Hepatocyte (in vitro differentiated cells): ENCODE data around the gene POFUT2.

Experiments used
- CTCF ChIP-seq: fragments of 200-600 bp; sonication (generic); IDR thresholded peaks from 2 replicates; pipeline ENCODE4 v1.5.1; 2016; ENCODE audit warnings: antibody characterized with exemption, mild to moderate bottlenecking; ENCODE audit not compliant: poor library complexity
- EZH2 ChIP-seq: fragments of 200-600 bp; sonication (generic); IDR thresholded peaks from 2 replicates; pipeline ENCODE4 v1.6.1; 2016; ENCODE audit warnings: antibody characterized with exemption, mild to moderate bottlenecking, borderline replicate concordance
- EZH2phosphoT487 ChIP-seq: fragments of 200-600 bp; sonication (generic); IDR thresholded peaks from one replicate; pipeline ENCODE4 v1.6.1; 2018; ENCODE audit warnings: antibody characterized with exemption, mild to moderate bottlenecking, low read depth, moderate library complexity; ENCODE audit not compliant: unreplicated experiment, severe bottlenecking

- no peak for TF ChIP-seq CTCF
- no peak for TF ChIP-seq EZH2
- TF ChIP-seq EZH2phosphoT487: no peak
Measured at GRCh38 chr21:45334134-45334533, 46.4 kb upstream of the POFUT2 start.
